HG03064 (cell line): ENCODE results near the gene INSL6.
"Not testable (repeated sequence)": the region's sequence is repeated elsewhere in the genome, so short reads cannot be mapped to it uniquely, and the experiment has no call there.

Source experiments
- ATAC-seq: cut with Tn5 transposase; IDR thresholded peaks from one replicate; pipeline ENCODE4 v1.9.1; 2021; ENCODE audit warnings: low read depth; ENCODE audit not compliant: unreplicated experiment

INSL6 gene

GRCh38 chr9:5185220-5185840 is at the start of gene INSL6:
Gene INSL6 (minus strand): TSS chr9:5185639. CDS start chr9:5185602, 37 bp downstream.
- no peak for ATAC-seq

GRCh38 chr9:5231212-5231611 is 45.8 kb upstream of the INSL6 start, which contains the start of gene INSL4:
Gene INSL4 (plus strand): TSS chr9:5231419. CDS start chr9:5231524, 105 bp downstream.
- no peak for ATAC-seq

GRCh38 chr9:5230554-5230953 is 45.1 kb upstream of the INSL6 start:
- no peak for ATAC-seq

GRCh38 chr9:5205071-5205470 is 19.6 kb upstream of the INSL6 start:
- ATAC-seq: no peak

GRCh38 chr9:5195463-5195862 is 10.0 kb upstream of the INSL6 start:
- no peak for ATAC-seq

GRCh38 chr9:5193345-5193744 is 7.9 kb upstream of the INSL6 start:
- no peak for ATAC-seq

GRCh38 chr9:5191985-5192384 is 6.5 kb upstream of the INSL6 start:
- no peak for ATAC-seq

- no peak for ATAC-seq
Measured at GRCh38 chr9:5188060-5188984, 2.9 kb upstream of the INSL6 start.

- ATAC-seq: no peak
Measured at GRCh38 chr9:5186416-5187169, 1.2 kb upstream of the INSL6 start.

- no peak for ATAC-seq
Measured at GRCh38 chr9:5184776-5185175, 663 bp downstream of the INSL6 start.

GRCh38 chr9:5180631-5181030 is 4.8 kb downstream of the INSL6 start:
- ATAC-seq: not testable (repeated sequence)

GRCh38 chr9:5178126-5178805 is 7.2 kb downstream of the INSL6 start:
- ATAC-seq: no peak

- ATAC-seq: no peak
Measured at GRCh38 chr9:5146241-5146640, 39.2 kb downstream of the INSL6 start.

- ATAC-seq: no peak
Measured at GRCh38 chr9:5144217-5144616, 41.2 kb downstream of the INSL6 start.

GRCh38 chr9:5140151-5140550 is 45.3 kb downstream of the INSL6 start:
- no peak for ATAC-seq

- no peak for ATAC-seq
Measured at GRCh38 chr9:5122516-5122915, 62.9 kb downstream of the INSL6 start.

- ATAC-seq: no peak
Measured at GRCh38 chr9:5122116-5122515, 63.3 kb downstream of the INSL6 start.

GRCh38 chr9:5113994-5114748 is 71.3 kb downstream of the INSL6 start:
- no peak for ATAC-seq
